Measurements from ENCODE around the gene CLCF1. TPM values are rescaled to one million over a fixed set of nuclear protein-coding genes. Genes with fewer than 3 reads are reported as not detected.

CLCF1 gene
- total RNA-seq, 1 experiment from 2014 or later, result 2.1 TPM

- H3K9ac ChIP-seq (ENCODE audit: extremely low read depth, insufficient read length, low read length), result no peak overlapping the region
- no peak overlapping the region for H3T11ph ChIP-seq (ENCODE audit: low read length)
- H3K23ac ChIP-seq (ENCODE audit: insufficient read length, low read depth, low read length), result no peak overlapping the region
- no peak overlapping the region for H2BK120ac ChIP-seq (ENCODE audit: low read depth, low read length, poor library complexity, severe bottlenecking)
- H2AFZ ChIP-seq (ENCODE audit: low read length), result no peak overlapping the region
- H3K4me2 ChIP-seq (ENCODE audit: insufficient read depth, insufficient read length, low read length), result peak overlapping the region; percentile 37
- no peak overlapping the region for H3K14ac ChIP-seq (ENCODE audit: insufficient read depth, low read length)
- peaks cover 7% of the 10 kb centered on the region; the same call in 1 of the 2 replicates for H3K4me1 ChIP-seq (ENCODE audit: insufficient read depth, low read length)
- H3K27ac ChIP-seq (ENCODE audit: insufficient read length, low read depth, low read length), result no peak overlapping the region
- peaks cover 3% of the 10 kb centered on the region; the same call in 1 of the 2 replicates for H3K27me3 ChIP-seq (ENCODE audit: insufficient read depth, low read length)
- no peak overlapping the region for H2AK5ac ChIP-seq (ENCODE audit: insufficient read length, low read length)
- H2BK12ac ChIP-seq (ENCODE audit: insufficient read length, low read depth, low read length), result no peak overlapping the region
- no peaks in the 10 kb centered on the region for H3K9me3 ChIP-seq (ENCODE audit: control insufficient read depth, low read depth, low read length)
- H4K5ac ChIP-seq (ENCODE audit: insufficient read length, low read depth, low read length), result no peak overlapping the region
- H3K79me1 ChIP-seq (ENCODE audit: insufficient read depth, low read depth, low read length, poor library complexity, severe bottlenecking), result no peaks in the 10 kb centered on the region
- H4K8ac ChIP-seq (replicated peaks; ENCODE audit: insufficient read length, low read depth, low read length), result no peak overlapping the region
- no peaks in the 10 kb centered on the region for H3K79me2 ChIP-seq (ENCODE audit: insufficient read depth, low read length)
- H3K18ac ChIP-seq (ENCODE audit: insufficient read length, low read depth, low read length), result no peak overlapping the region
- H4K91ac ChIP-seq (ENCODE audit: insufficient read length, low read depth, low read length), result no peak overlapping the region
- no peak overlapping the region for H3K56ac ChIP-seq (ENCODE audit: insufficient read length, low read depth, low read length)
- WGBS (ENCODE audit: extremely low coverage, insufficient read length, low lambda C conversion rate), result no CpG with 5 or more reads among the region's 8 CpGs
- TF ChIP-seq CTCF (conservative IDR thresholded peaks at IDR 0.05), result peak; percentile 60
- no peak overlapping the region for H3K27ac Mint-ChIP-seq
- peak; percentile 66 for DNase-seq
- peaks cover 44 to 50% of the 10 kb centered on the region in 2 experiments for H3K4me1 Mint-ChIP-seq
- no peak overlapping the region for H2BK20ac ChIP-seq (ENCODE audit: low read depth, low read length, poor library complexity, severe bottlenecking)
- no peak overlapping the region for H3K4ac ChIP-seq (ENCODE audit: low read depth, low read length)
- H3K23me2 ChIP-seq (ENCODE audit: insufficient read length, low read depth, low read length, poor library complexity, severe bottlenecking), result peaks cover 30% of the 10 kb centered on the region
- no peaks in the 10 kb centered on the region; a peak in 1 of 5 replicates for H3K9me3 Mint-ChIP-seq
- no peak overlapping the region for H2BK5ac ChIP-seq (ENCODE audit: insufficient read length, low read length)
- H2BK15ac ChIP-seq (ENCODE audit: low read depth, low read length), result no peak overlapping the region
- peak overlapping the region; percentile 65 to 85 for H3K4me3 Mint-ChIP-seq
- no peaks in the 10 kb centered on the region; a peak in 1 of 7 replicates for H3K36me3 Mint-ChIP-seq (ENCODE audit: insufficient read depth in 1 of 3, low read depth in 3 of 3)
- H4K20me1 ChIP-seq (ENCODE audit: control insufficient read depth, insufficient read depth, insufficient read length), result peaks cover 3% of the 10 kb centered on the region
- H3K27me3 Mint-ChIP-seq (ENCODE audit: low read depth), result peaks cover 76% of the 10 kb centered on the region
Observed at GRCh38 chr11:67371189-67371910, 2.0 kb downstream of the CLCF1 start.

All from H9 (cell line).